DMS114 treated with DMSO at 0.1 percent for 48 hours (cell line): Measurements from ENCODE around the gene PPM1B.
A peak's percentile ranks its signal among the peaks of the same experiment; 100 is the strongest.
"Not testable (repeated sequence)": the region's sequence is repeated elsewhere in the genome, so short reads cannot be mapped to it uniquely, and the experiment has no call there.

ENCODE experiments used
- DNase-seq: peaks from one replicate; lab custom pipeline; 2025; ENCODE audit not compliant: unreplicated experiment; lab: John Stamatoyannopoulos, UW

Gene PPM1B

GRCh38 chr2:44195714-44196113, 27.0 kb downstream of the PPM1B start:
- DNase-seq: no peak

- DNase-seq: no peak
These were observed 29.1 kb downstream of the PPM1B start for GRCh38 chr2:44197816-44198215.

- no peak for DNase-seq
These were observed 31.3 kb downstream of the PPM1B start for GRCh38 chr2:44200011-44200410.

- DNase-seq: no peak
These were observed 32.1 kb downstream of the PPM1B start for GRCh38 chr2:44200759-44201158.

GRCh38 chr2:44201648-44202165, 33.0 kb downstream of the PPM1B start:
- no peak for DNase-seq

- no peak for DNase-seq
These were observed 34.9 kb downstream of the PPM1B start for GRCh38 chr2:44203542-44203941.

GRCh38 chr2:44205169-44205568, 36.5 kb downstream of the PPM1B start:
- no peak for DNase-seq

- DNase-seq: no peak
These were observed 38.4 kb downstream of the PPM1B start for GRCh38 chr2:44207102-44207501.

GRCh38 chr2:44207648-44208047, 39.0 kb downstream of the PPM1B start:
- DNase-seq: not testable (repeated sequence)

GRCh38 chr2:44210362-44210761, 41.7 kb downstream of the PPM1B start:
- no peak for DNase-seq

GRCh38 chr2:44211183-44211582, 42.5 kb downstream of the PPM1B start:
- no peak for DNase-seq

GRCh38 chr2:44212302-44212701, 43.6 kb downstream of the PPM1B start:
- DNase-seq: no peak

- no peak for DNase-seq
These were observed 47.2 kb downstream of the PPM1B start for GRCh38 chr2:44215827-44216226.

GRCh38 chr2:44218771-44219170, 50.1 kb downstream of the PPM1B start:
- no peak for DNase-seq

GRCh38 chr2:44226753-44227152, 58.1 kb downstream of the PPM1B start:
- DNase-seq: no peak

- DNase-seq: no peak
These were observed 61.7 kb downstream of the PPM1B start for GRCh38 chr2:44230378-44230777.

GRCh38 chr2:44233450-44234128, 64.9 kb downstream of the PPM1B start:
- peak; percentile 76 for DNase-seq

GRCh38 chr2:44237221-44237620, 68.5 kb downstream of the PPM1B start:
- no peak for DNase-seq

- DNase-seq: no peak
These were observed 74.2 kb downstream of the PPM1B start for GRCh38 chr2:44242904-44243303.

GRCh38 chr2:44244135-44244871, 75.6 kb downstream of the PPM1B start:
- DNase-seq: peak; percentile 65

GRCh38 chr2:44245083-44245861, 76.6 kb downstream of the PPM1B start:
- no peak for DNase-seq

GRCh38 chr2:44246436-44246835, 77.8 kb downstream of the PPM1B start:
- no peak for DNase-seq
